Measurements from ENCODE around the gene LPIN3.

LPIN3 gene

DNA sequence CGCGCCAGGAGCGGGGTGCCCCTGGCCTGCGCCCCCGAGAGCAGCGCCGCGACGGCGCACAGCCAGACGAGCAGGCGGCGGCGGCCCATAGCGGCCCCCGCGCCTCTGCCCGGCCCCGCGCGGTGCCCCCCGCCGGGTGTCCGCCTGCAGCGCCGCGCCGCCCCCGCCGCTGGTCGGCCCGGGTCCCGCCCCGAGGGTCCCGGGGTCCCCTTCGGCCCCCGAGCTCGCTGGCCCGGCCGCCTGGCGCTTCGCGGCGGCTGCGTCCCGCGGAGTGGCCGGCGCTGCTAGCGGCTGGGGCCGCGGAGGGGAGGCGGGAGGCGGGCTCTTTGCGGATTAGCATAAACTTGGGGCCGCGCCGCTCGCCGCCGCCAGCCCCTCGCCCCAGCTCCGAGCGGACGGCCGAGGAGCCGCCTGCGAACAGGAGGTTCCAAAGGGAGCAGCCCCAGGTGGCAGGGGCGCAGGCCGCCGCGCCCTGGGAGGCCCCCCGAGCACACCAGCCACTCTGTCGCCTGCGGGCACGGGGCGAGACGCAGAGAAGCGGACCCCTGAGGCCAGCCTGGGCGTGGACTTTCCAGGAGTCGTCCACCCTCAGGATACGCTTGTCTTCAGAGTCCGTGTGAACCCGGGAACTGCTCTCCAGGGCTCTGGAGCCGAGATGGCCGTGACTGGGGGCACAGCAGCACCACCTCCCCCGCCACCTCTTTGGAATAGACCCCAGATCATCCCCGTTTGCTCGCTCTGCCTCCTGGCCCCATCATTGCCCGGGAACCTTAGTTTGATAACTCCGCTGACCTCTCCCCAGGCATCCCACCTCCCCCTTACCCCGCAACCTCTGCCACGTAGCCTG is 26.1 kb downstream of the LPIN3 start, which contains the start of gene EMILIN3:
TSS of gene EMILIN3 (minus strand) at position 273 of the 847 bp plus-strand sequence. CDS start at position 89, 184 bp downstream.
- H3K4me3 ChIP-seq (ENCODE audit: low read depth, low read length), result no peak within 1 kb of the TSS
- DNase-seq (ENCODE audit: low read depth), result no peak
- TF ChIP-seq MAX (IDR thresholded peaks at IDR 0.05; ENCODE audit: low read depth, low read length) (no peak), CTCF (IDR thresholded peaks at IDR 0.05; ENCODE audit: low read depth, low read length) (no peak), POLR2A (IDR thresholded peaks at IDR 0.05; ENCODE audit: extremely low read depth, insufficient read length) (no peak), MYC (IDR thresholded peaks at IDR 0.05; ENCODE audit: low read depth, low read length) (no peak)

DNA sequence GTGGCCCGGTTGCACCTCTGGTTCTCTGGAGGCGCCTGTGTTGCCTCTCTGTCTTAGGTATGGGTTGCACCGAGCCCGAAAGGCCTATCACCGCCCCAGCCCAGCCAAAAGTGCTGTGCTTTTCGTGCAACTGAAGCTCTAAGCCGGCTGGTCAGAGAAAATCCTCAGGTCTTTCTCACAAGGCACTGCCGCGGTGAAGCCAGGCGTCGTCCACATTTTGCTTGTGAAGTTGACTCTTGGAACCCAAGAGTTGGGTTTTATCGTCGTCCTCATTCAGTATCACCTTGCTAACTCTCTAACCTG is 26.7 kb downstream of the LPIN3 start:
- no peak for TF ChIP-seq CTCF (IDR thresholded peaks at IDR 0.05; ENCODE audit: low read depth, low read length)
- TF ChIP-seq MAX (IDR thresholded peaks at IDR 0.05; ENCODE audit: low read depth, low read length), result no peak
- TF ChIP-seq POLR2A (IDR thresholded peaks at IDR 0.05; ENCODE audit: extremely low read depth, insufficient read length), result no peak
- no peak for TF ChIP-seq MYC (IDR thresholded peaks at IDR 0.05; ENCODE audit: low read depth, low read length)
- DNase-seq (ENCODE audit: low read depth), result no peak
- H3K4me3 ChIP-seq (ENCODE audit: low read depth, low read length), result no peak overlapping the region

GRCh38 chr20:41367956-41368355 is 27.3 kb downstream of the LPIN3 start:
- DNase-seq (ENCODE audit: low read depth), result no peak
- TF ChIP-seq POLR2A (IDR thresholded peaks at IDR 0.05; ENCODE audit: extremely low read depth, insufficient read length) (no peak), MYC (IDR thresholded peaks at IDR 0.05; ENCODE audit: low read depth, low read length) (no peak), MAX (IDR thresholded peaks at IDR 0.05; ENCODE audit: low read depth, low read length) (no peak), CTCF (IDR thresholded peaks at IDR 0.05; ENCODE audit: low read depth, low read length) (no peak)
- no peak overlapping the region for H3K4me3 ChIP-seq (ENCODE audit: low read depth, low read length)

DNA sequence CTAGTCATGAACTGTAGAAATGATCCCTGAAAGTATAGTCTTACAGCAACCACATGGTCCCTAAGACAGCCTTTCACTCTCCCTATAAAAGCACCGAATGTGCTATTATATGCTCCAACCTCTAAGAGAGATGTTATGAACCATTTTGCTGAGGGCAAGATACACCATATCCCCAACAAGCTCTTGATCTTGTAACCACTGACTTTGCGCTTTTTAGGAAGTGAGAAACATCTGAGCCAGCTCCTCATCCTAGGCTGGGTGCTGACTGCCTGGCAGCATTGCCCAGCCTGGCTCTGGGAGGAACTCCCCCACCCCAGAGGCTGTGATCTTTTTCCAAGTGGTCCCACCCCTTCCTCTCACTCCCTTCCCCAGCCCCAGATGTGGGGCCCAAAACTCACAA is 29.1 kb downstream of the LPIN3 start:
- TF ChIP-seq MYC (IDR thresholded peaks at IDR 0.05; ENCODE audit: low read depth, low read length) (no peak), POLR2A (IDR thresholded peaks at IDR 0.05; ENCODE audit: extremely low read depth, insufficient read length) (no peak), CTCF (IDR thresholded peaks at IDR 0.05; ENCODE audit: low read depth, low read length) (no peak), MAX (IDR thresholded peaks at IDR 0.05; ENCODE audit: low read depth, low read length) (no peak)
- no peak for DNase-seq (ENCODE audit: low read depth)
- no peak overlapping the region for H3K4me3 ChIP-seq (ENCODE audit: low read depth, low read length)

GRCh38 chr20:41370176-41370575 is 29.6 kb downstream of the LPIN3 start:
- no peak for DNase-seq (ENCODE audit: low read depth)
- no peak overlapping the region for H3K4me3 ChIP-seq (ENCODE audit: low read depth, low read length)
- no peak for TF ChIP-seq CTCF (IDR thresholded peaks at IDR 0.05; ENCODE audit: low read depth, low read length)
- TF ChIP-seq POLR2A (IDR thresholded peaks at IDR 0.05; ENCODE audit: extremely low read depth, insufficient read length), result no peak
- no peak for TF ChIP-seq MAX (IDR thresholded peaks at IDR 0.05; ENCODE audit: low read depth, low read length)
- TF ChIP-seq MYC (IDR thresholded peaks at IDR 0.05; ENCODE audit: low read depth, low read length), result no peak

All from NB4 (cell line).